Measurements from ENCODE around the gene FBN3.
"Not testable (repeated sequence)": the region's sequence is repeated elsewhere in the genome, so short reads cannot be mapped to it uniquely, and the experiment has no call there.

Gene FBN3

DNA sequence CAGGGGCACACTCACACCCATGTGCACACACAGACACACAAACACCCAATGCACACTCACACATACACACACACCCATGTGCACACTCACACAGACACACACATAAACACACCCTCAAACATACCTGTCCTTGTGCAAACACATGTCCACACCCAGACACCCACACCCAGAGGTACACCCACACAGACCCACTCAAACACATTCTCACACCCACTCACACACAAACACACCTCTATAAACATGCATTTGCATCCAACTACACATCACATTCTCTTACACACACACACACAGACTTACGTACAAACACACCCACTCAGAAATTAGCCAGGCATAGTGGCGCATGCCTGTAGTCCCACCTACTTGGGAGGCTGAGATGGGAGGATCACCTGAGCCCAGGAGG, 31.4 kb downstream of the FBN3 start:
- no peak for DNase-seq (ENCODE audit: low read depth)

DNA sequence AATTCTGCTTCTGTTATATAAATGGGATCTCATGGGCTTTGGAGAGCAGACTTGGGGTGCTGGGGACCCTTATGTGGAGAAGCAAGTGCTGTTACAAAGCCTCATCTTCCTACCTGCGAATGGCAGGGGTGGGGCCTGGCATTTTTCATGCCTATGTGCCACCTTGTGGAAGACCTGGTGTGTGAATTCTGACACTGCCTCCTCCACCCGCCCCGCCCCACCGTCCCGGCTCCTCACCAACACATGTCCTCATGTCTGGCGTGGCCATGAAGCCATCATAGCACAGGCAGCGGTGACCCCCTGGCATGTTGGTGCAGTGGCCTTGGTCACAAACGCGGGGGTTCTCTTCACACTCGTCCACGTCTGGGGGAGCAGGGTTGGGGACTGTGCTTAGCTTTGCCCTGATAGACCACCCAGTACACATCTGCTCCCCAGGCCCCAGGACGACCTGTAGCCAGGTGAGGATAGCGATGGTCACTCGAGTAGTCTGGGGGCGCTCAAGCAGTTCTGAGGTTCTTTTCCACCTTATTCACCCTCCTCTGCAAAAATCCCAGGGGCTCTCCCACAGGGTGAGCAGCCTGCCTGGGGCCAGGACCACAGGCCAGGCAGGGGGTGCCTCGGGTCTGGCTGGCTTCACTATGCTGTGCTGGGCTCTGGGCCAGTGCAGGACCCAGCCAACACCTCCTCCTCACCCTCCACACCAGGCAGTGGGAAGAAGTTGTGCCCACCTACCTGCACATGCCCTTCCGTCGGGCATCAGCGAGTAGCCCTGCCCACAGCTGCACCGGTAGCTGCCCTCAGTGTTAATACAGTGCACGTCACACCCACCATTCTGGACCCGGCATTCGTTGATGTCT, 32.7 kb downstream of the FBN3 start:
- no peak for DNase-seq (ENCODE audit: low read depth)

DNA sequence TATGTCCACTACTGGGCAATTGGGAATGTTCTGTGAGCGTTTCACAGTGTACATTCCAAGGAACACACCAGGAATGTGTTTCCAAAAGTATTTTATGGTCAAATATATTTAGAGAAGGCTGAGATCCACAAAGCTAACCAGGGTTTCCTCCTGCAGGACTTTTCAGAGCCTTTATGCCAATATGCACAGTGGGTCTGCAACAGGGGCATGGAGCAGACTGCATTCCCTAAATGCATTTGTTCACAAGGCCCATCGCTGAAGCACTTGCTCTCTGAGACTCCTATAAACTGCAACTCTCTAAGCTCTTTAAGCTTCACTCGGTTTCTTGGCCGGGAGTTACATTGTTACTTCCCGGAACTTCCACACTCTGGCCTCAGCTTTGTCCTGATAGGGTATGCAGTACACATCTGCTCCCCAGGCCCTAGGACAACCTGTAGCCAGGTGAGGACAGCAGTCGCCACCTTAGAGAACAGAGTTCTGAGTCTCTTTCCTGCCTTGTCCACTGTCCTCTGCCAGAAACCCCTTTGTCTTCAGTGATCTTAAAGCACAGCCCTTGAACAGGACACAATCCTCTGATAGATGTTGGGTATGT, 33.5 kb downstream of the FBN3 start:
- no peak for DNase-seq (ENCODE audit: low read depth)

DNA sequence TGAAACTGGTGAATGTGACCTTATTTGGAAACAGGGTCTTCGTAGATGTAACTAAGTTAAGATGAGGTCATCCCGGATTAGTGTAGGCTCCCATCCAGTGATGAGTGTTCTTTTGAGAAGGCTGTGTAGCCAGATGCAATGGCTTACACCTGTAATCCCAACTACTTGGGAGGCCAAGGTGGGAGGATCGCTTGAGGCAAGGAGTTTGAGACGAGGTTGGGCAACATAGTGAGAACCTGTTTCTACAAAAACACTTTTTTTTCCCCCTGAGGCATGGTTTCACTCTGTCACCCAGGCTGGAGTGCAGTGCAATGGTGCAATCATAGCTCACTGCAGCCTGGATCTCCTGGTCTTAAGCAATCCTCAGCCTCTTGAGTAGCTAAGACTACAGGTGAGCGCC, 36.4 kb downstream of the FBN3 start:
- DNase-seq (ENCODE audit: low read depth) = no peak

DNA sequence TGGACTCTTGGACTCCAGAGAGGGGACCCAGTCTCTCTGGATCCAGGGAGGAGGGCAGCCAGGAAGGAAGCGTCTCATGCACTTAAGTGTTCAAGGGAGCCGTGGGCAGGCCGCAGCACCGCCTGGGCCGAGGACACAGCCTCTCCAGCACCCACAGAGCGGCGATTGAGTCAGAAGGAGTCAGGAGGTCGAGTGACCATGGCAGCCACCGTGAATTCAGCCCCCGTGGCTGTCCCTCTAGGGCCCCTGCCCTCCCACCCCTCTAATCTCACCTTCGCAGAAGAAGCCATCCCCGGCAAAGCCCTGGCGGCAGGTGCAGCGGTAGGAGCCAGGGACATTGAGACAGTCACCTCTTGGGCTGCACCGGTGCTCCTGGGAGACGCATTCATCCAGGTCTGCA, 38.0 kb downstream of the FBN3 start:
- DNase-seq (ENCODE audit: low read depth) = no peak

DNA sequence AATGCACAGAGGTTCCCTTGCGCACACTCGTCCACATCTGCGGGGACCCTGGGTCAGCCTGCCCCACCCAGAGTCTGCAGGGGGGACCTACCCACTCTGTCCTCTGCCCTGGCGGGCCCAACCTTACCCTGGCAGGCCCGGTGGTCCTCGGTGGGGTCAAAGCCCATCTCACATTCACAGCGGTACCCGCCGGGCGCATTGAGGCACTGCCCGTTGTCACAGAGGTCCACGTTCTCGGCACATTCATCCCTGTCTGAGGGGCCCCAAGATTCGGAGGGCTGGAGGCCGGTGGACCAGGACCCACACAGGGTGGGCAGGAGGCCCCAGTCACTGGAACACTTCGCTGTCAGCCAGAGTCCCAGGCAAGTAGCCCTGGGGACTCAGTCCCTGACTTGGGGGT, 38.5 kb downstream of the FBN3 start:
- DNase-seq (ENCODE audit: low read depth) = no peak

DNA sequence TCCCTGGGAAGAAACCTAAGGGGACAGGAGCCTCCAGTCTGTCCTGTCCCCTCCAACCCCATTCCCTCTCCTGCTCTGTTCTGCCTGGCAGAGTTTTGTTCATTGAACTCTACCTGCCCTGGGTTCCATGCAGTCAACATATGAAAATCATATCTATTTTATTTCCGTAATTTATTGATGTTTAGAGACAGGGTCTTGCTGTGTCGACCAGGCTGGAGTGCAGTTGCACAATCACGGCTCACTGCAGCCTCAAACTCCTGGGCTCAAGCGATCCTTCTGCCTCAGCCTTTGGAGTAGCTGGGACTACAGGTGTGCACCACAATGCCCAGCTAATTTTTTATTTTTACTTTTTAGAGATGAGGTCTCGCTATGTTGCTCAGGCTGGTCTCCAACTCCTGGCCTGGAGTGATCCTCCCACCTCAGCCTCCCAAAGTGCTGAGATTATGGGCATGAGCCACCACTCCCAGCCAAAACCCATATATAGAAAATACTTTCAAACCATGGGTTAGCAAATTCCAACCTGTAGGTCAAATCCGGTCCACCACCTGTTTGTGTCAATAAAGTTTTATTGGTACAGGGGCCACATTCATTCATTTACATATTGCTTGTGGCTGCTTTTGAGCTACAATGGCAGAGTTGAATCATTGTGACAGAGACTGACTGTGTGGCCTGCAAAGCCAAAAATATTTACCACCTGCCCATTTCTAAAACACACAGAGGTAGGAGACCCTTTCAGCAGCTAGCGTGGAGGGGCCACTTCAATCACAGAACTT, 39.3 kb downstream of the FBN3 start:
- DNase-seq (ENCODE audit: low read depth) = no peak

DNA sequence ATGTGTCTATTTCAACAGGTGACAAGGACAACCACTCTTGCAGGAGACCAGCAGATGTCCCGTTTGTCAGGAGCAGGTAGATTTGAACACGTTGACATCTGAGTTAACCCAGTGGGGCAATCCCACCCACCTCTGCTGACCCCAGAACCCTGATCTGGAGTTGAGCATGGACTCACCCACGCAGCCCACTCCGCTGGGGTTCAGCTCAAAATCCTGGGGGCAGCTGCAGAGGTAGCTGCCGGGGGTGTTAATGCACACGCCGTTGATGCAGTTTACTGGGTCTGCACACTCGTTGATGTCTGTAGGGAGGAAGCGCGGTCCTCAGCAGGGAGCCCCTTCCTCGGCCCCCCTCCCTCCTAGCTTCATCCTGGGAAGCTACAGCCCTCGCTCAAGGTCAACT, 39.9 kb downstream of the FBN3 start:
- no peak for DNase-seq (ENCODE audit: low read depth)

DNA sequence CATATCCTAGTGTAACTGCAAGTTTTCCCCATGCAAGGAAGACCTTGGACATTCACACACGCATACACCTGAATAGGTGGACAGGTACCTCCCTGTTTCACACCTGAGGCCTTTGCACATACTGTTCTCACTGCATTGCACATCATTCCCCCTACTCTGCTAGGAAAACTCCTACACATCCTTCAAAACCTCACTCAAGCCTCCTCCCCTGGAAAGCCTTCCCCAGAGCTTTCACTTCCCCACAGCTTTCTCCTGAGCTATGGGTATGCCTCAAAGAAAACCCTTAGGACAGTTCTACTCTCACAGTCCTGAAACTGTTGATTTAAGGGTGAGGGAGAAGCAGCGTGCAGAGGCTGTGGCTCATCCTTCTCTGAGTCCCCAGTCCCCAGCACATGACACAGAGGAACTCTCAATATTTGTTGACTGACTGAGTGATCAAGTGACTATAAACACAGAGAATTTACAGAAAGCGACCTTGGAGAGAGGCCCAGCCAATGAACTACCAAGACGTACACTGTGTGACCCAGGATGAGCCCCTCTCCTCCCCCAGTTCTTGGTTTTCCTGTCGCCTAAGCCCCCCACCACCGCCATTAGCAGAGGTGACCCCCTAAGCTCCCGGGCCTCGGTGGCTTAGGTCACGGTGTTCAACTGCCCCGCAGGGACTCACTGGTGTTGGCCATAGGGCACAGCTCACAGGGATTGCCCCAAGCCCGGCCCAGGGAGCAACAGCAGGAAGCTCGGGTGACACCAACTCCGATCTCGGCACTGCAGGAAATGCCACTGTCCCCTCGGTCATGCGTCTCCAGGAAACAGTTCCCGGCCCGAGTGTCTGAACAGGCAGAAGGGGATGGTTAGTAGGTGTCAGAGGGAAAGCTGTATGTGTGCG, 40.6 kb downstream of the FBN3 start:
- no peak for DNase-seq (ENCODE audit: low read depth)

DNA sequence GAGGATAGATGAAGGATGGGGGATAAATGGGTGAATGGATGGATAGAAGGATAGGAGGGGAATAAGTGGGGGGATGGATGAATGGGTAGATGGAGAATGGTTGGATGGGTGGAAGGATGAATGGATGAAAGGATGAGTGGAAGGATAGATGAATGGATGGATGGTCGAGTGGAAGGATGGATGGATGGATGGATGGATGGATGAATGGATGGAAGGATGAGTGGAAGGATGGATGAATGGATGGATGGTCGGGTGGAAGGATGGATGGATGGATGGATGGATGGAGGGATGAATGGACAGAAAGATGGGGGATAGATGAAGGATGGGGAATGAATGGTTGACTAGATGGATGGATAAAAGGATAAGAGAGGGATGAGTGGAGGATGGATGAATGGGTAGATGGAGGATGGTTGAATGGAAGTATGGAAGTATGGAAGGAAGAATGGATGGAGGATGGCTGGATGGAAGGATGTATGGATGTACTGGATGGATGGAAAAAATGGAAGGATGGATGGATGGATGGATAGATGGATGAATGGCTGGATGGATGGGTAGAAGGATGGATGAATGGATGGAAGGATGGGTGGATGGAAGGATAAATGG, 42.0 kb downstream of the FBN3 start:
- DNase-seq (ENCODE audit: low read depth) = no peak

DNA sequence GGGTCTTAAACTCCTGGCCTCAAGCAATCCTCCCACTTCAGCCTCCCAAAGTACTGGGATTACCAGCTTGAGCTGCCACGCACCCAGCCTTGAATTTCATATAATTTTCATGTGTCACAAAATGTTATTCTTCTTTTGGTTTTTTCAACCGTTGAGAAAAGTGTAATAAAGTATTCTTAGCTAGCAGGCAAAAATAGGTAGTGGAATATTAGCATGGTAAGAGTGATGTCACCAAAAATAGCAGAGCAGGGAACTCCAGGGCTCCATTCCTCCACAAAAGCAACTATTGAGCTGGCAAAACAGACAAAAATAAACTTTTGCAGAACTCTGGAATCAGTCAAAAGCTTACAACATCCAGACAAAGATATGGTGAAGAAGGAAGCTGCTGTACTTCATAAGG, 43.9 kb downstream of the FBN3 start:
- no peak for DNase-seq (ENCODE audit: low read depth)

DNA sequence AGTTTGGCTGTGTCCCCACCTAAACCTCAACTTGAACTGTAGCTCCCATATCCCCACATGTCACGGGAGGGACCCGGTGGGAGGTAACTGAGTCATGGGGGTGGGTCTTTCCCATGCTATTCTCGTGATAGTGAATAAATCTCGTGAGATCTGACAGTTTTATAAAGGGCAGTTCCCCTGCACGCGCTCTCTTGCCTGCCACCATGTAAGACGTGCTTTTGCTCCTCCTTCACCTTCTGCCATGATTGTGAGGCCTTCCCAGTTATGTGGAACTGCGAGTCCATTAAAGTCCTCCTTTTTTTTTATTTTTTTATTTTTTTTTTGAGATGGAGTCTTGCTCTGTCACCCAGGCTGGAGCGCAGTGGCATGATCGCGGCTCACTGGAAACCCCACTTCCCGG, 47.5 kb downstream of the FBN3 start:
- DNase-seq (ENCODE audit: low read depth) = not testable (repeated sequence)

DNA sequence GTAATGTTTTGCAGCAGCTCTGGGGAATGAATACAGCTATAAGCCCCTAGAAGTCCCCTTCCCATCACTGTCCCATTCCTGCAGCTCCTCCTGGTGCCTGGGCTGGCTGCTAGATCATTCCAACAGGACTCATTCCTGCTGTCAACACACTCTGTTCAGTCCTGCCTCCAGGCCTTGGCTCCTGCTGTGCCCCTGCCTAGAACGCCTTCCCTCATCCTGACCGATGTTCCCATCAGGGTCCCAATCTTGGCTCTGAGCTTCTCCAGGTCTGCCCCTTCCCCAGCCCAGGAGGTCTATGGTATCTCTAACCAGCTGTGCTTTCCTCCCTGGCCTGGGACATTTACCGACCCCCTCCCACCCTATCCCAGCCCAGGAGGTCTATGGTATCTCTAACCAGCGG, 48.1 kb downstream of the FBN3 start:
- no peak for DNase-seq (ENCODE audit: low read depth)

DNA sequence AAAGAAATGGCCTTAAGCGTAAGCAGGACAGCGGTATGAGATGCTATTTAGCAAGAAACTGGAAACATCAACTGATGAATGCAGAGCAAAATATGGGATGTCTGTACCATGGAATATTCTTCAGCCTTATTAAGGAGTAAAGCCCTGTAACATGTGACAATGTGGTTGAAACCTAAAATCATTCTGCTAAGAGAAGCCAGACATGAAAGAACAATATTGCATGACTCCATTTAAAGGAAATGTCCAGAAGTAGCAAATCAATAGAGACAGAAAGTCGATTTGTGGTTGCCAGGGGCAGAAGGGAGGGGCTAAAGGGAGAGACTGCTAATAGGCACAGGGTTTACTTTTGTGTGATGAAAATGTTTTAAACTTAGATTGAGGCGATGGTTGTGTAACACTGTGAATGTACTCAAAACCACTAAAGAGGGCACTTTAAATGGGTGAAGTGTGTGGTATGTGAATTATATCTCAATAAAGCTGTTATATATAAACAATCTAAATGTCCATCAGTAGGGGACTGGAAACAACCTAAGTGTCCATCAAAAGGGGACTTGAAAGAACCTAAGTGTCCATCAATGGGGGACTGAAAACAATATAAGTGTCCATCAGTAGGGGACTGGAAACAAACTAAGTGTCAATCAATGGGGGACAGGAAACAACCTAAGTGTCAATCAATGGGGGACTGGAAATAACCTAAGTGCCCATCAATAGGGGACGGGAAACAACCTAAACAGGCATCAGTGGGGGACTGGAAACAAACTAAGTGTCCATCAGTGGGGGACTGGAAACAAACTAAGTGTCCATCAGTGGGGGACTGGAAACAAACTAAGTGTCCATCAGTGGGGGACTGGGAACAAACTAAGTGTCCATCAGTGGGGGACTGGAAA, 51.5 kb downstream of the FBN3 start:
- no peak for DNase-seq (ENCODE audit: low read depth)

DNA sequence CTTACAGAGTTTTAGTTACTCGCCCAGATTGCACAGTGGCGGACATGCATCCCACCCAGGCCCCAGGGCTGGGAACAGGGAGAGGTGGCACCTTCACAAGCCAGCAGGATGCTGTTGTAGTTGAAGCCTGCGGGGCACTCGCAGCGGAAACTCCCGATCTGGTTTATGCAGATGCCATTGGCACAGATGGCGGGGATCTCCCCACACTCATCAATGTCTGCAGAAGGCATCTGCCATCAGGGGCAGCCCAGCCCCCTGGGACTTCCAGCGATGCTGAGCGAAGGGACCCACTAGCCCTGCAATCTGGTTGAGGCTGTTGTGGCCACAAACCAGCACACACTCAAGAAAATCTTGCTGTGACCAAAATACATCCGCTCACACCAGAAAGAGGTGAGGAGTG, 52.2 kb downstream of the FBN3 start:
- no peak for DNase-seq (ENCODE audit: low read depth)

DNA sequence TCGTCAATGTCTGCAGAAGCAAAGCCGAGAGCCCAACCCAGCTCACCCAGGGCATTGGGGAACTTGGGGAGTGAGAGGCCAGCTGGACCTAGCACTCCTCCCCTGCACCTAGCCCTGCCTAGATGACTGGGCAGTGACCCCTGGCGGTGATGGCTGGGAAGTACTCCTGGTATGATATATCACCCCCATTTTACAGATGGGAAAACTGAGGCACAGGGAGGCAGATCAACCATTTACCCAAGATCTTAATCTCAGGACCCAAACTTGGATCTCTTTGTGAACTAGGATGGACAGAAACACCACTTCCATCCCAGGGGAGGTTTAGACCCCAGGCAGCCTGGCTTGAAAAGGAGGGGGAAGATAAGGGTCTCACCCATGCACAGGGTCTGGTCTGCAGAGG, 53.3 kb downstream of the FBN3 start:
- no peak for DNase-seq (ENCODE audit: low read depth)

DNA sequence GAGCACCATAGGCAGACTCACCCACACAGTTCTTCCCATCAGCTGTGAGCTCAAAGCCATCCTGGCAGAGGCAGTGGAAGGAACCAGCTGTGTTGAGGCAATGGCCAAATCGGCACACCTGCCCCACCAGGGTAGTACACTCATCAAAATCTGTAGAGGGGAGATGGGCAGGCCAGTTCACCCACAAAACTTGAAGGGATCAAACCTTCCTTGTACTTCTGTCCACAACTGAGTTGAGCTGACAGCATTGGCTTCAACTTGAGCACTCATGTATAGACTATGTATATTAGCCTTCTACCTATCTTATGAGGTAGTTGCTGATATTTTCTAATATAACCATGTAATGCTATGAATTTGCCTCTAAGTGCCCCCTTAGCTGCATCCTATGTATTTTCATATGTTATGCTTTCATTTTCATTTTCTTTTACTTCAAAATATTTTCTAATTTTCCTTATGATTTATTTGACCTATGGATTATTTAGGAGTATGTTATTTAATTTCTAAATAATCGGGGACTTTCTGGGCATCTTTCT, 54.0 kb downstream of the FBN3 start:
- no peak for DNase-seq (ENCODE audit: low read depth)

DNA sequence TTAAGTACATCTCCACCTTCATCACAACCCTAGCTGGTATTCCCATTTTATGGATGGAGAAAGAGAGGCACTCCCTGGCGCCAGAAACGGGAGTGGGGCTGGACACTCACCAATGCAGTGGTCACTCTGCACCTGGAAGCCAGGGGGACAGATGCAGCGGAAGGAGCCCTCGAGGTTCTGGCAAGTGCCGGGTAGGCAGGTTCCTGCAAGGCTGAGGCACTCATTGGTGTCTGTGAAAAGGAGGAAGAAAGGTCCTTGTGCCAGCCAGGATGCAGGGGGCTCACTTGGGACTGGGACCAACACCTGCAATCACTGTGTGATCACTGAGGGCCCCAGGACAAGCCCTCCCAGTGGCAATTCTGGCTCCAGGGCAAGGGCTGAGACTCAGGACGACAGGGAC, 55.1 kb downstream of the FBN3 start:
- DNase-seq (ENCODE audit: low read depth) = no peak

DNA sequence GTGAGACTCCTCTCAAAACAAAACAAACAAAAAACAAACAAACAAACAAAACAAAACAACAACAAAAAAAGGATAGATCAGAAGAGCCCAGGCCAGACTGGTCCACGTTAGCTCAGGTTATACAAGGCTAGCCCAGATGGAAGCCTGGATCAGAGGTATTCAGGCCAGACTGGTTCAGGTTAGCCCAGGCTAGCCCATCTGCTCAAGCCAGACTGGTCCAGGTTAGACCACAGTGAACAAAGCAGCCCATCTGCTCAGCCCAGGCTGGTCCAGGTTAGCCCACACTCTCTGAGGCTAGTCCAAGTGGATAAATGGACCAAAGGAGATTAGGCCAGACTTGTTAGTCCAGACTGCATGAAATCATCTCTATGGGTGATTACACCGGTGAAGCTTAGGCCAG, 55.7 kb downstream of the FBN3 start:
- DNase-seq (ENCODE audit: low read depth) = no peak

DNA sequence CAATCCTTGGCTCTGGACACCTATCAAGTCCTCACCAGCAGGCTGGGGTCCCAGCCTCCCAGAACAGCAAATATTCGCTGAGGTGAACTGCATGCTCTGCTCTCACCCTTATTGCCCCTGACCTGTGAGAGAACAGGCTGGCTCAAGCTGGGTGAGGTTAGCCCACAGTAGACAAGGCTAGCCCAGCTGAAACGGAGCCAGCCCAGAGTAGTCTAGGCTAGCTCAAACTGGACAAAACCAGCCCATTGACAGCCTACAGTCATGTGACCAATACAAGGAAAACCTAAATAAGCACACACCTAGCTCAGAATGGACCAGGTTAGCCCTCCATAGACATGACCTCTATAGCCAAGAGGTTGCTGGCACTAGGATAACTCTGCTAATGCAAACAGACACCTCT, 58.4 kb downstream of the FBN3 start:
- no peak for DNase-seq (ENCODE audit: low read depth)

Measured in activated T-helper 9 cell treated with anti-CD3 and anti-CD28 coated beads, Interleukin-2, amount 50 U/mL, for 16 hours (primary cell).